Cortex of kidney (tissue), 1 donor: Measurements from ENCODE around the gene AKAP8L.

ENCODE experiments used
- DNase-seq: peaks from one replicate; lab custom pipeline; 2025; lab: John Stamatoyannopoulos, UW

Gene AKAP8L

GRCh38 chr19:15448778-15449619, 30.2 kb upstream of the AKAP8L start:
- no peak for DNase-seq

GRCh38 chr19:15448044-15448777, 29.4 kb upstream of the AKAP8L start:
- DNase-seq, result no peak

DNA sequence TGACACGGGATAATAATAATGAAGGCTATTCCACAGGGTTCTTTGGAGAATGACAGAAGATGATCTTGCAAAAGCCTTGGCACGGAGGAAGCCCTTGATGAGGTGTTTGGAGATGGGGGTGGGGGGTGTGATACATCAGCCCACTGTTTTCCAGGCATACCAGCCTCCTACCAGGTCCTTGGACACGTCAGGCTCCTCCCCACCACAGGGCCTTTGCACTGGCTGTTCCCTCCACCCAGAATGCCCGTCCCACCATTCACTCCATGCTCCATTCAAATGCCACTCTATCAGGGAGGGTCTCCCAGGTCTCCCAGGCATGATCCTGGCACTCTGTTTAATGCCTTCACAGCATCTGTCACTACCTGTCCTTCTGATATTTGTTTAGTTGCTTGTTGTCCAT, 28.3 kb upstream of the AKAP8L start:
- DNase-seq, result no peak

- no peak for DNase-seq
Observed at GRCh38 chr19:15445807-15446376, 27.1 kb upstream of the AKAP8L start.

DNA sequence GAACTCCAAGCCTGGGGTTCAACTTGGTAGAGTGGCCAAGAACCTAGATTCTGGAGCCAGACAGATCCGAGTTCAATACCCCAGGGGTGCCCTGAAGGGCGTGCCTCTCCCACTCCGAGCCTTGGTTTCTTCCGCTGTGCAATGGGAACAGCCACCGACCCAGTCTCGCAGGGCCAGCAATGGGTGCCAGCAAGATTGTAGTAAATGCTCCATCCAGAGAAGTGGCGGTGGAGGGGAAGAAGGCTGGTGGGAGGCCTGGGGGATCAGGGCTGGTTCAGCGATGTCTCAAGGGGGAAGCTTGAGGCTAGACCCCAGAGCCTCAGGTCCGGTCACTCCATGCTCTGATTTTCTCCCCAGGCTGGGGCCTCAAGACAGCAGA, 26.4 kb upstream of the AKAP8L start:
- no peak for DNase-seq

GRCh38 chr19:15444505-15445226, 25.9 kb upstream of the AKAP8L start:
- DNase-seq, result no peak

- no peak for DNase-seq
Observed at GRCh38 chr19:15443838-15444237, 25.1 kb upstream of the AKAP8L start.

DNA sequence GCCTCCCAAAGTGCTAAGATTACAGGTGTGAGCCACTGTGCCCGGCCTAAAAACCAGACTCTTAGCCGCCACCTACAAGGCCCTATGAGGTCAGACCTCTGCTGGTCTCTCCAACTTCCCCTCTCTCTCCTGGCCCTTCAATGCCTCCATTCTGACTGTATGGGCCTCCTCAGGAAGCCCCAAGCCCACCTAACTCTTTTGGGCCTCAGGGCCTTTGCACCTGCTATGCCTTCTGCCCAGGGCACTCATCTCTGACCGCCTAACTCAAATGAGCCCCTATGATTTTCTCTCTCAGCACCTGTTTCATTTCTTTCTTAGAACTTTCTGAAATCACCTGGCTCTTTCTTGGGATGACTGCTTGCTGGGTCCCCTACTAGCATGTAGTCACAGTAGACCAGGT, 24.5 kb upstream of the AKAP8L start:
- DNase-seq, result no peak

GRCh38 chr19:15442142-15442920, 23.5 kb upstream of the AKAP8L start:
- DNase-seq, result no peak

DNA sequence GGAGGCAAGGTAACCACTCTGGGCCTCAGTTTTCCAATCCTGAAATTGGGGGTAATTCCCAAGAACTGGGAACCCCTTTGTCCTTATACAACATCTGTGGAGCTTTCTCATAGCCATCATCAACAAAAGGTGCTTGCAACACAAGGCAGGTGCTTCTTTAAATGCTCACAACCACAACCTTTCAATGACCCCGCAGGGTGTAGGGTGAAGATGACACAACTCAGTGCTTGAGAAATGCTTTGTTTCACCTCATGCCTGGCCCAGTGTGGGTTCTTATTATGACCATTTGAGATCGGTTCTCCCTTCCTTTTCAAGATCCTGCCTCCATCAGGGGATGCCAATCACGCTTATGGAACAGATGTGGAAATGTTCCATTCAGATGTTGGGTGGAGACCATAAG, 22.5 kb upstream of the AKAP8L start:
- no peak for DNase-seq

GRCh38 chr19:15439821-15440641, 21.2 kb upstream of the AKAP8L start:
- DNase-seq, result no peak

GRCh38 chr19:15439078-15439799, 20.5 kb upstream of the AKAP8L start:
- no peak for DNase-seq

DNA sequence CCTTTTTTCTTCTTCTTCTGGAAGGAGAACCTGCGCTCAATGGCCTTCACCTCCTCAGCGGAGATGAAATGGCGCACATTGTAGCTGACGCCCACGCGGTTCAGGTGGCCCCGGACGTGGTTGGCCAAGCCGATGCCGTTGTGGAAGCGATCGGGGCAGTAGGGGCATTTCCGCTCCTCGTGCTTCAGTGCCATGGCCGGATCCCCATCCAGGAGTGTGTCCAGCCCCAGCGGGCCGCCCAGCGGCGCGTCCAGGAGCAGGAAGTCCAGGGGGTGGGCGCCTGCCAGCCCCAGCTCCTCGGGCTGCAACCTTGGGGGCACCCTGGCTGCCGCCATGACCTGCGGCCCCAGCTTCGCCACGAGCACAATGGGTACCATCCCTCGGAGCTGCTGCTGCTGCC, 19.8 kb upstream of the AKAP8L start:
- no peak for DNase-seq

DNA sequence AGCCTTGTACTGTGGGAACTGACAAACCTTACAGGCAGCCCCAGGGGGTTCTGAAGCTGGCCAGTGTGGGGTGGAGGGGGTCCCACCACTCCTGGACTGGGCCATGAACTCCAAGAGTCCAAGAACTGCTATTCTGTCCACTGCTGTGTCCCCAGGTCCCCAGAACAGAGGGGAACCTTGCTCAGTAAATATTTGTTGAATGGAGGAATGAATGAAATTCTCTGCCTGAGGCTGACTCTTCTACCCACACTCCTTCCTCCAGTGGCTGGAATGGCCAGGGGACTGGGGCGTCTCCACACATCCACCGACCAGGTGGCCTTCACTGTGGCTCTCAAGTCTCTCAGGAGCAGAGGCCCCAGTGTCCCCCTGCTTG, 19.3 kb upstream of the AKAP8L start:
- DNase-seq, result no peak

- DNase-seq, result no peak
Observed at GRCh38 chr19:15437355-15438123, 18.8 kb upstream of the AKAP8L start.

DNA sequence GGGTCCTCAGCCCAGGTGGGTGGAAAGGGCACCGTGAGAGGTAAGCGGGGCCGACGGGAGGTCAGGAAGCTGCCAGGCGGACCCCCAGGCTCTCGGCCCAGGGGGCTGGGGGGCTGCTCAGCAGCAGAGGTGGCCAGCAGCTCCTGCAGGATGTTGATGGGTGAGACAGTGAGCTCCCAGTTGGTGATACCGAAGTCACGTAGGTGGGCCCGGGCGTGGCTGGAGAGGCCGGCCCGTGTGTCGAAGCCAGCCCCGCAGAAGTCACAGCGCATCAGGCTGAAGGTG, 18.0 kb upstream of the AKAP8L start:
- DNase-seq, result no peak

DNA sequence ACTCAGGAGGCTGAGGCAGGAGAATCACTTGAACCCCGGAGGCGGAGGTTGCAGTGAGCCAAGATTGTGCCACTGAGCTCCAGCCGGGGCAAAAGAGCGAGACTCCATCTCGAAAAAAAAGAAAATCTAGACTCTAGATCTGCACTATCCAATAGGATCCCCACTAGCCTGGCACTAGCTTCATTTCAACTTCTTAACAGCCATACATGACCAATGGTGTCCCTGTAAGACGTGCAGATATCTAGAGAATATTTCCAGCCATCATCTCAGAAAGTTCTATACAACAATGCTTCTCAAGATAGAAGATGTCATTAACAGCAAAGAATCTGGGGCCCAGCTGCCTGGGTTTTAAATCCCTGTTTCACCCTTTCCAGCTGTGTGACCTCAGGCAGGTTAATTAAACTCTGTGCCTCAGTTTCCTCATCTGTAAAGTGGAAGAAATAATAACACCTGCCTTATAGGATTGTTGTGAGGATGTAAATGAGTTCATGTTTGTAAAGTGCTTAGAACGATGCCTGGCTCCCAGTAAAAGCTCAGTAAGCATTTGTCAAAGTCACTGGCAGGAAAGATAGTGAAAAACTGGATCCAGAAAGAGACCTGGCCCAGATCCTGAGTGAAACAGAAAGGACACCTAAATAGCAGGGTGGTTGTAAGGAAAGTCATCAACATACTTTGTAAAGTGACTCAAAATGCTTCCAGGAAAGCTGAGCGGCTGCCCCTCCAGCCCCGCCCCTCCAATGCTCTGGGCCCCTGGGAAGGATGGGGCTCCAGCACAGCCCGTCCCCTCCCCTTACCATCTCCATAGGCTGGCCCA, 17.4 kb upstream of the AKAP8L start:
- DNase-seq, result no peak

GRCh38 chr19:15433519-15434069, 14.8 kb upstream of the AKAP8L start:
- no peak for DNase-seq
